GM12873 (cell line): ENCODE results near the gene JUNB.
A peak's percentile ranks its signal among the peaks of the same experiment; 100 is the strongest.

Source experiments
- TF ChIP-seq, protein P1 (sequence below): IDR thresholded peaks from 2 replicates; pipeline ENCODE4 v1.5.1; 2012; ENCODE audit warnings: low read depth, mild to moderate bottlenecking, moderate library complexity, low read length, control low read depth; ENCODE audit not compliant: insufficient read depth; ENCODE audit errors: missing control alignments

The JUNB gene

GRCh38 chr19:12752056-12752781 lies 39.1 kb upstream of the JUNB start:
- TF ChIP-seq, protein P1, sequence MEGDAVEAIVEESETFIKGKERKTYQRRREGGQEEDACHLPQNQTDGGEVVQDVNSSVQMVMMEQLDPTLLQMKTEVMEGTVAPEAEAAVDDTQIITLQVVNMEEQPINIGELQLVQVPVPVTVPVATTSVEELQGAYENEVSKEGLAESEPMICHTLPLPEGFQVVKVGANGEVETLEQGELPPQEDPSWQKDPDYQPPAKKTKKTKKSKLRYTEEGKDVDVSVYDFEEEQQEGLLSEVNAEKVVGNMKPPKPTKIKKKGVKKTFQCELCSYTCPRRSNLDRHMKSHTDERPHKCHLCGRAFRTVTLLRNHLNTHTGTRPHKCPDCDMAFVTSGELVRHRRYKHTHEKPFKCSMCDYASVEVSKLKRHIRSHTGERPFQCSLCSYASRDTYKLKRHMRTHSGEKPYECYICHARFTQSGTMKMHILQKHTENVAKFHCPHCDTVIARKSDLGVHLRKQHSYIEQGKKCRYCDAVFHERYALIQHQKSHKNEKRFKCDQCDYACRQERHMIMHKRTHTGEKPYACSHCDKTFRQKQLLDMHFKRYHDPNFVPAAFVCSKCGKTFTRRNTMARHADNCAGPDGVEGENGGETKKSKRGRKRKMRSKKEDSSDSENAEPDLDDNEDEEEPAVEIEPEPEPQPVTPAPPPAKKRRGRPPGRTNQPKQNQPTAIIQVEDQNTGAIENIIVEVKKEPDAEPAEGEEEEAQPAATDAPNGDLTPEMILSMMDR = no peak

- TF ChIP-seq, protein P1 = no peak
Observed at GRCh38 chr19:12754465-12755196, 36.7 kb upstream of the JUNB start.

- TF ChIP-seq, protein P1 = no peak
Observed at GRCh38 chr19:12756150-12756883, 35.0 kb upstream of the JUNB start.

DNA sequence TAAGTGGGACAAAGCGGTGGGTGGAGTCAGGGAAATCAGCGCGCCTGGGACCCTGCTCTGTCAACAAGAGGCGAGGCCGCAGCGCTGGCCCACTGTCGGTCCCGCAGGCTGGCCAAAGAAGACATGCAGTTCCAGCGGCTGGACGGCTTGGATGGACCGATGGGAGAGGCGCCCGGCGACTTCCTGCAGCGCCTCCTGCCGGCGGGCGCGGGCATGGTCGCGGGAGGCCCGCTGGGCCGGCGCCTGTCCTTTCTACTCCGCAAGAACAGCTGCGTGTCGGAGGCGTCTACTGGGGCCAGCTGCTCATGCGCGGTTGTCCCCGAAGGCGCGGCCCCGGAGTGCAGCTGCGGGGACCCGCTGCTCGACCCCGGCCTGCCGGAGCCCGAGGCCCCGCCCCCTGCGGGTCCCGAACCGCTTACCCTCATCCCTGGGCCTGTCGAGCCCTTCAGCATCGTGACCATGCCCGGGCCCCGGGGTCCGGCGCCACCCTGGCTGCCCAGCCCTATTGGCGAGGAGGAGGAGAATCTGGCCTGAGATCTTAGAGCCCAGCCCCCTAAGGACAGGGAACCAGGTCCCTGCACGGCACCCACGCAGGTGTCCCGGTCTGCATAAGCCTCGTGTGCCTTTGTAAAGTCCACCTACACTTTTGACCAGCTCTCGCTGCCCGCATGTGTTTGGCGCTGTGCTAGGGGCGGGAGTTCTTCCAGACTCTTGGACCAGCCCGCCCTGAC lies 33.6 kb upstream of the JUNB start:
- TF ChIP-seq, protein P1 = peak; percentile 97

- TF ChIP-seq, protein P1 = no peak
Observed at GRCh38 chr19:12759686-12760085, 31.6 kb upstream of the JUNB start.

GRCh38 chr19:12763100-12763499 lies 28.2 kb upstream of the JUNB start:
- TF ChIP-seq, protein P1 = no peak

- TF ChIP-seq, protein P1 = no peak
Observed at GRCh38 chr19:12764698-12765097, 26.6 kb upstream of the JUNB start.
